HG03469 (cell line): ENCODE measurements around the gene DPF3.

ENCODE experiments used
- ATAC-seq: cut with Tn5 transposase; IDR thresholded peaks from one replicate; pipeline ENCODE4 v1.9.1; 2021; ENCODE audit warnings: mild to moderate bottlenecking, moderate library complexity, moderate number of reproducible peaks; ENCODE audit not compliant: unreplicated experiment

Gene DPF3

GRCh38 chr14:72621387-72622065, 272.4 kb downstream of the DPF3 start:
- no peak for ATAC-seq

DNA sequence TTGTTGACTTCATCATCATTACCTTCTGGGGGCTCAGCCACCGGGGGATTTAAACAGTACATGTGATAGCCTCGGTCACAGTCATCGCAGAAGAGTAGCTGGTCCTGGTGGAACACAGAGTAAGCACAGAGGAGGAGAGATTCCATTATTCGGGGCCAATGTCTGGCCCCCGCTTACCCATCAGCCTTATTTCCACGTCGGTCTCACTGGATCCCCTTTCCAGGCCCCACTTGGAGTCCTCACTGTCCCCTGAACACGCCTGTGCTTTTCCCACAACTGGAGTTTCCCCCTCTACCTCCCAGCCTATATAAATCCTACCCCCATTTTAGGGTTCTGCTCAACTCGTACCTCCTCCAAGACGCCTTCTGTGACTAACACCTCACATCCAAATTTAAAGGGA, 274.0 kb downstream of the DPF3 start:
- no peak for ATAC-seq

DNA sequence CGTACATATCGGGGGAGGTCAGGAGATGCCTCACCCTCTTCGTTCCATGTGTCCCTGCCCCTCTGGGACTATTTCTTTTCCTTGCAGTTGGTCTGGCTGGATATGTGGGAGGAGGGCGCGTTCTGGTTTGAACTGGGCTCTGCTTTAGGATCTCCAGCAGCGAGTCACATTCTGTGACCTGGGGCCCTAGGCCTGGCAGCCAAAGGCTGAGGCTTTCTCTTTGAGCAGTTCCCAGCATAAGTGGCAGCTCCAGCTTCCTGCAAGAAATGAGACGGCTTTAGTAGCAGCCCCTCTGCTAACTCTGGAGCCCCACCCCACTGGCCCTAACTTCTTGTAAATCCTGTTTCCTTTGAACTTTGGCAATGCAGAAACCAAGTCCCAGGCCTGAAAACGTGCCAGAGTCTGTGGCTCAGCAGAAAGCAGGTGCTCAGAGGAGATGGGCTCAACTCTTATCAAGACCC, 274.8 kb downstream of the DPF3 start:
- no peak for ATAC-seq

DNA sequence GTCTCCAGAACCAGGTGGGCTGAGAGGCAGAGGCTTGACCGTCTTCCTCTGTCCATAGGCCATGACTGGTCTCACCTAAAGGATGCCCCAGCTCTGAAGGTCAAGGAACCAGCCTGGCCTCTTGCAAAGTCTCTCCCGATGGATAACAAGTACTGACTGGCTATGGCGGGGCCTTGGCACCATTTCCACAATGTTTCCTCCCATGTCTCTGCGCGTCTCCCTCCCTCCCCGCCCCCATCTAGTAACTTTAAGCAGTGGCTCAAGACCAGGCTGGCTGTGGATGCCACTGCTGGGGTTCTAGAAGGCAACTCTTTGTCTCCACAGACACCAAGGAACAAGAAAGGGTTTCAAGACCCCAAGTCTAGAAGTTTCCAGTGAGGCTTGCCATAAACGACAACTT, 275.5 kb downstream of the DPF3 start:
- ATAC-seq = no peak

DNA sequence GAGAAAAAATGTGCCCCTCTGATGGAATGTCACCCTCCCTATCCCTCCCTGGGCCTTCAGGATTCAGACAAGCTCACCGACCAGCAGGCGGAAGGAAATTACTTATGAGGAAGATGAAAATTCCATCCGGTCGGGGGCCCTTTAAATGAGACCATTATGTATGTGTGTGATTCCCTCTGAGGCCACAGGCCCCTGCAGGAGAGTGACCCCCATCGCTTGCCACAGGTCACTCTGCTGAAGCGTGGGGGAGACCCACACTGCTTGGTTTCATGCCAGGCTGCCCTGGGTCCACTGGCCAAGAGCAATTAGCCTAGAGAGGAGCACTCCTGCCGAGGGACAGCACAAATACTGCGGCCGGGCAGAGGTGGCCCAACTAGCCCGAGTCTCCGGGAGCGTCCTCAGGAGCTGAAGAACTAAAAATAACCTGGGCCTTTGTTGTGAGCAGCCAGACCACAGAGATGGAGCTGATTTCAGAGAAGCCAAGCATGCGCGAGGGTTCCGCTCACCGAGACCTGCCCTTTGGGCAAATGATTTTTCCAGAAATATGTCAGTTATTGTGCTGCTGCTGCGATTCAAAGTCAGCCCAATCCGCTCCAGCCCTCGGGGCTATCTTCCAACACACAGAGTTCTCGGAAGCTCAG, 276.4 kb downstream of the DPF3 start:
- no peak for ATAC-seq

DNA sequence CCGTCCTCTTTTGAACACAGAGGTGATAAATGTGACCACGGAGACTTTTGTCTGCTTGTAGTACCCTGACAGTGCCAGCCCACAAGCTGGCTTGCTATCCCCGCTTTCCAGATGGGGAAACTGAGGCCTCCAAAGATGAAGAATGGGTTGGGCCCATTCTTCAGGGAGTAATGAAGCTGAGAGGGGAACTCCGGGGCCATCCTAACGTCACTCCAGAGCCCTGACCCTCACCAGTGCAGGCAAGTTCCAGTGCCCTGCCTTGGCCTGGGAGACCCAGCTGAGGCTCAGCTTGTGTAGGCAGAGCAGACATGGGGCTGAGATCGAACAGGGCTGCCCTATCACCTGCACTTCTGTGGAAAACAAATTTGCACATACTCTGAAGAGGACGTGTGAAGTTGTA, 277.1 kb downstream of the DPF3 start:
- no peak for ATAC-seq

DNA sequence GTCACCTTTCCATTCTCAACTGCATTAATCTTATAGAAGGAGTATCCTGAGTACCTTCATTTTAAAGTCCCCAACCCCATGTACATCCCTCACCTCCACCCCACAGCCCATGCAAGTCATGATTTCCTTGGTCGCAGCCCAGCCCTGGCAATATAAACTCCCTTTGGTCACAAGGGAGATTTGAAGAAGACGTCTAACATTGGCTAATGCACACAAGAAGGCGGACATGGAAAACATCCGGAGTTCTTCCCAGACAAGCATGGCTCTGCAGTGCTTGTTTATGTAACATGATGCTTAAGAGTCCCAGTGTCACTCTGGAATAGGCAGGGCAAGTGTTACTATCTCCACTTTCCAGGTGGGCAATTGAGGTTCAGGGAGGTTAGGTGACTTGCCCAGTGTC, 277.6 kb downstream of the DPF3 start:
- no peak for ATAC-seq

DNA sequence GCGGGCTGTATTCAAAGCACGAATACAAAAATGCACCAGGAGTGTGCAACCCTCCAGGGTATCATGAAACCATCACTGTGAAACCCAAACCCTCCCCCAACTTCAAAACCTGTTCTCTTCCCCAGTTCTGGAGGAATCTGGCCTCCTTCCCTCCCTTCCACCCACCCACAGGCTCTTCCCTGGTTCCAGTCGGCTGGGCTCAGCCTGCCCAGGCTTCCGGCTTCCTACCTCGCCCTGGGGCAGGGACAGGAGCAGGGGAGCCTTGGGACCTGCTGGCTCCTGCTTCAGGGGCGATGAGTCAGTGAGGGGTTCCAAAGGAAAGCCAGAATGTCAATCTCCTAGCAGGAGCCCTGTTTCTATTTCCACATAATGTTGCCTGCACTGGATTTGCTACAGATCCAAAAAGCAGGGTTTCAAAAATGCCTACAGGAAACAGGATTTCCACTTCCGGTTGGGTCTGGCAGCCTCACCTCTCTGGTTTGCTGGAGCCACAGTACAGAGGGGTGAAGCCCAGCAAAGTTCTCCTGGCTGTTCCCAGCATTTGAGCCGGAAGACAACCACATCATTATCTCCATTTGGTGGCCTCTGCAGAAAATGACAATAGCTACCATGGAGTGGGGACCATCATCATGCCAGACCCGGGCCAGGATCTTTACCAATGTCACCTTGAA, 278.3 kb downstream of the DPF3 start:
- no peak for ATAC-seq

DNA sequence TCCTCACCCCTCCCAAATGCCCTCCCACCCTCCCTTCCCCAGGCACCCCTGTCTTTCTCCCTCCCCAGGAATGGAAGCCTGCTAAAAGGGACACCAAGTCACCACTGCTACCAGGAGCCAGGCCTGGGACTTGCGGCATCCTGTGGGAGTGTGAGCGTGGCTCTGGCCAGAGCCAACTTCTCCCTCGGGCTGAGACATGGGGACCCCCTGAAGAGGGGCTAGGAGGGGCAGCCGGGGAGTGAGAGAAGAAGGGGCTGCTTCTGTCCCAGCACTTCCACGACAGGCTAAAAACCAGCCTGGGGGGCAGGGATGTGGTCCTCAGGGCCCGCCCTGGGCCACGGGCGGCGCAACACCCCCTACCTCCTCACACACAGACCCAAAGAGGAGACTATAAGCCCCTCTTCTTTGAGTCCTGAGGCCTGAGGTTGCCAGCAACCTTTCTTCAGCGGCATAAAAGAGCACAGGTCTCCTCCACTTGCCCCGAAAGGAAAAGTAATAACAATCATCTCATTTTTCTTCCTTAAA, 278.9 kb downstream of the DPF3 start:
- ATAC-seq = no peak

- no peak for ATAC-seq
These were observed 279.5 kb downstream of the DPF3 start for GRCh38 chr14:72614365-72614764.

- ATAC-seq = no peak
These were observed 280.0 kb downstream of the DPF3 start for GRCh38 chr14:72613975-72614319.

- ATAC-seq = no peak
These were observed 280.5 kb downstream of the DPF3 start for GRCh38 chr14:72613231-72613974.

DNA sequence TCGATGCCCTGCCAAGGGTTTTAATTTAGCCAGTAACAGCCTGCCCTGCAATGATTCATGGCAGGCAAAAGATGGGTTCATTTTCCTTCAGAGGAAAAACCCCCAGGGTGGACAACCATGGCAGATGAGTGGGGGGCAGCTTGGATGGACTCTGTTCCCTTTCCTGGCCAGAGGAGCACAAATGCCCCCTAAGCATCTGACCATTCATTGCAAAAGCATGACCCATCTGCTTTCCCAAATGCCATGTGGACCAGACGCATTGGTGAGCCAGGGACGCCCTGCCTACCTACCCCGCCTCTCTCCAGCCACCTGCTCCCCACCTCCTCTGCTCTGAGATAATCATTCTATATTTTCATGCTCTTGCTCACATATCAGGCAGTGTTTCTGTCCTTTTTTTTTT, 281.9 kb downstream of the DPF3 start:
- ATAC-seq = no peak

- ATAC-seq = no peak
These were observed 282.4 kb downstream of the DPF3 start for GRCh38 chr14:72611506-72611905.

GRCh38 chr14:72610831-72611200, 283.1 kb downstream of the DPF3 start:
- no peak for ATAC-seq

GRCh38 chr14:72610096-72610830, 283.6 kb downstream of the DPF3 start:
- ATAC-seq = no peak

DNA sequence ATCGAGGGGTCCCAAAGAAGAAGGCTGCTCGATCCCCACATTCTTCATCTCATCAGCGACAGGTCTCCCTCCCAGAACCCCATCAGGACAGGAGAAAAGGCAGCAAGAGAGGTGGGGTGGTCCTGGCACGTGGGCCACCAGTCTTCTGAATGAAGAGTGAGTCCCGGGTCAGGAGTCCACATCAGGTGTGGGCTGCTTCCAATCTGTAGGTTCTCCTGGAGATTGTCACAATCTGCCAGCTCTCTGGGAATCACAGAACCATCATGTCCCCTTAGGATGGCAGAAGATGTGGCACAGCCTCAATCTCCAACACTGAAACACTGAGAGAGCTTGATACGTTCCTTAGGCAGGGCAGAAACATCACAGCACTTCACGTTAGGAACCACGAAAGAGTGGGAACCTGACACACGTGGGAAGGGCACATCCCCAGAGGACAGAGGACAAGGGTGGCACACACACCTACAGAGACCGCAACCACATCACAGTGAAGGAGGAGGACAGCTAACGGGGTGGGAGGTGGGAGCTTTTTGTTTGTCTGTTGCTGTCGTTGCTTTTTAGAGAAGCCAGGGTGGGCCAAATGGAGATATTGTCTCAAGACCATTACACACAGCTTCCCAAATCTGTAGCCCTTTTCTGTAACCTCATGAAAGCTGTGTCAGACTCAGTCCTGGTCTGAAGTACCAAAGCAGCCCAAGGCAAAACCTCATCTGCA, 284.5 kb downstream of the DPF3 start:
- ATAC-seq = no peak

- no peak for ATAC-seq
These were observed 285.3 kb downstream of the DPF3 start for GRCh38 chr14:72608391-72609204.
